Naive thymus-derived CD4-positive, alpha-beta T cell (primary cell): ENCODE measurements around the gene NADK. TPM values are rescaled to one million over a fixed set of nuclear protein-coding genes. Genes with fewer than 3 reads are reported as not detected.

Experiments used
- ATAC-seq: fragments of 150-1000 bp; cut with Tn5 transposase; 2 replicates; pipeline ENCODE4 v1.10.0; 2021; ENCODE audit warnings: mild to moderate bottlenecking, moderate library complexity
- CTCF ChIA-PET: fragments of 350-600 bp; sonication (Branson Sonifier 250); formaldehyde crosslinking; loops from one replicate; lab custom pipeline; 2021; ENCODE audit warnings: antibody characterized with exemption; lab: Charles Lee
- POLR2A ChIA-PET: fragments of 350-600 bp; sonication (Branson Sonifier 250); formaldehyde crosslinking; loops from one replicate; lab custom pipeline; 2021; ENCODE audit warnings: antibody characterized with exemption, inconsistent platforms; lab: Charles Lee
- DNase-seq, 9 donors: peaks; one replicate each; pipeline versions ENCODE4 v3.0.0 to v3.0.0-alpha.2; 2020 to 2022; ENCODE audit warnings: mixed read lengths in 1 of 9
- H3K27ac ChIP-seq: one replicate; pipeline ENCODE4 v1.7.0; 2013; ENCODE audit warnings: mild to moderate bottlenecking, low read depth, low read length, moderate library complexity
- H3K27me3 ChIP-seq, 2 donors: one replicate each; pipeline ENCODE4 v1.7.0; 2013; ENCODE audit warnings: low read length in 2 of 2, mild to moderate bottlenecking in 2 of 2, moderate library complexity in 2 of 2; ENCODE audit not compliant: control insufficient read depth in 2 of 2, insufficient read depth in 2 of 2
- H3K36me3 ChIP-seq, 3 experiments: 1 replicate in 2 of 3; 2 replicates in 1 of 3; pipeline ENCODE4 v1.7.0; 2013; ENCODE audit warnings: low read length in 3 of 3, mild to moderate bottlenecking in 3 of 3, moderate library complexity in 1 of 3; ENCODE audit not compliant: insufficient read depth in 3 of 3, control insufficient read depth in 2 of 3
- H3K4me1 ChIP-seq, 2 donors: one replicate each; pipeline ENCODE4 v1.7.0; 2013; ENCODE audit warnings: low read length in 2 of 2, mild to moderate bottlenecking in 2 of 2, moderate library complexity in 1 of 2; ENCODE audit not compliant: control insufficient read depth in 2 of 2, insufficient read depth in 2 of 2
- H3K4me3 ChIP-seq: 2 replicates; pipeline ENCODE4 v1.7.0; 2013; ENCODE audit warnings: mild to moderate bottlenecking, low read length
- H3K9me3 ChIP-seq, 3 experiments: 1 replicate in 2 of 3; 2 replicates in 1 of 3; pipeline ENCODE4 v1.7.0; 2013; ENCODE audit warnings: low read length in 3 of 3; ENCODE audit not compliant: control insufficient read depth in 2 of 3
- H3K27ac Mint-ChIP-seq, 9 donors: one replicate each; pipeline ENCODE4 v1.8.0; 2020 to 2022; ENCODE audit warnings: mixed read lengths in 9 of 9, mild to moderate bottlenecking in 8 of 9, moderate library complexity in 5 of 9, inconsistent platforms in 2 of 9
- H3K27me3 Mint-ChIP-seq, 5 donors: one replicate each; pipeline ENCODE4 v1.8.0; 2021 to 2022; ENCODE audit warnings: mixed read lengths in 5 of 5, mild to moderate bottlenecking in 1 of 5
- H3K36me3 Mint-ChIP-seq, 5 donors: one replicate each; pipeline ENCODE4 v1.8.0; 2020 to 2022; ENCODE audit warnings: mixed read lengths in 5 of 5, mild to moderate bottlenecking in 3 of 5, inconsistent platforms in 1 of 5
- H3K4me1 Mint-ChIP-seq, 7 donors: one replicate each; pipeline ENCODE4 v1.8.0; 2020 to 2022; ENCODE audit warnings: mixed read lengths in 7 of 7, mild to moderate bottlenecking in 3 of 7, inconsistent platforms in 1 of 7
- H3K4me3 Mint-ChIP-seq, 10 donors: one replicate each; pipeline ENCODE4 v1.8.0; 2020 to 2022; ENCODE audit warnings: mild to moderate bottlenecking in 10 of 10, mixed read lengths in 10 of 10, moderate library complexity in 6 of 10, inconsistent platforms in 2 of 10
- H3K9me3 Mint-ChIP-seq, 11 donors: one replicate each; pipeline ENCODE4 v1.8.0; 2020 to 2022; ENCODE audit warnings: mixed read lengths in 11 of 11, mild to moderate bottlenecking in 4 of 11, inconsistent platforms in 1 of 11, moderate library complexity in 1 of 11
- intact Hi-C, 2 donors: fragments of 100-400 bp; cut with micrococcal nuclease; formaldehyde crosslinking; loops; one replicate each; pipeline ENCODE4 v1.15.1; 2023
- polyA plus RNA-seq, 2 donors: library from polyadenylated mRNA; unstranded; fragments of 300-500 nt; fragmentation: Illumina TruSeq; gene quantifications; one replicate each; pipeline ENCODE4 v1.2.3, GENCODE V29; 2021
- total RNA-seq, 6 experiments: library from RNA in 5 of 6; stranded (reverse) in 5 of 6; gene quantifications; 1 replicate in 5 of 6; 2 replicates in 1 of 6; pipeline ENCODE4 v1.2.3 and lab custom pipeline; 2021 to 2026

Gene NADK
- total and polyA plus RNA-seq, 7 experiments from 2014 or later = 14.7 to 115 (median 49.4) TPM

DNA sequence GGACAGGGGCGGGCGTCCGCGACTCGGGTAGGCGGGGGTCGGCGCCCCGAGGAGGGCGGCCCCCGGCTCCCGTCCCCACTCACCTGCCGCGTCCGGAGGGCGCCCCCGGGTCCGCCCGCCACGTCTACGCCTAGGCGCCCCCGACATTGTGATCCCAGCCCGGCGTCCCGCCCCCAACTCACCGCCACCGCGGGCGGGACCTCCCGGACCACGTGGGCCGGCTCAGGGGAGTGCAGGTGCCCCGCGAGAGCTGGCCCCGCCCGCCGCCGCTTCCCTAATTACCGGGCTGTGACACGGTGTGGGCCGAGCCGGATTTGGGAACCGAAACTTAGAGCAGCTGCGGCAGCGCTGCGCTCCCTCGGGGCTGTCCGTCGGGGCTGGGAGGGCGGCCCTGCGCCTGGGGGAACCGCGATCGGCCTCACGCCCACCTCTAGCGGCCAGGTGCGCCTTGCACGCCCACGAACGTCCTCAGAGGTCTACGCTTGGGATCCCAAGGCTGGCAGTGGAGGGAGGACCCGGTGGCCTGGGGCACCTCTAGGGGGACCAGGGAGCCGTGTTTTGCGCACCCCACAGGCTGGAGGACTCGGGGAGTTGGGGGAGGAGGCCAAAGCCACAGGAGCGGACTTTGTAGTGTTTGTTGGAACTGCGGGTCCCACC is 521 bp upstream of the NADK start:
- Histone ChIP-seq H3K36me3 (no peaks in the 10 kb centered on the region), H3K4me3 (peak overlapping the region; percentile 74), H3K27ac (peak overlapping the region; percentile 81), H3K4me1 (peaks cover 52 to 65% of the 10 kb centered on the region in 2 donors), H3K27me3 (no peaks in the 10 kb centered on the region), H3K9me3 (no peaks in the 10 kb centered on the region)
- H3K27me3 Mint-ChIP-seq = no peaks in the 10 kb centered on the region
- peaks cover 54 to 68% (median 65%) of the 10 kb centered on the region in 7 donors for H3K4me1 Mint-ChIP-seq
- peak overlapping the region; percentile 89 to 97 (median 95) for H3K27ac Mint-ChIP-seq
- peaks cover 0 to 6% (median 0%) of the 10 kb centered on the region in 5 donors for H3K36me3 Mint-ChIP-seq
- H3K4me3 Mint-ChIP-seq = peak overlapping the region; percentile 84 to 92 (median 88)
- POLR2A ChIA-PET = interaction anchor here (0.6 to 2.2 kb wide), 7 partner anchors 10 to 416 kb away, joined by 3 to 10 read pairs (median 4); no protein-coding TSS in a partner anchor
- peak; percentile 59 to 86 (median 63) for DNase-seq
- CTCF ChIA-PET = interaction anchor here (1.5 to 2.4 kb wide), 2 partner anchors 31 to 127 kb away, joined by 3 to 6 read pairs; no protein-coding TSS in a partner anchor
- H3K9me3 Mint-ChIP-seq = no peaks in the 10 kb centered on the region
- ATAC-seq = peak; percentile 75
- intact Hi-C loops = loop anchor here in 1 of 2 donors (2.0 to 5.0 kb wide), 3 partner anchors 18 to 749 kb away; partner anchors contain the start of genes CDK11A and PANK4

GRCh38 chr1:1777583-1777899 is 729 bp downstream of the NADK start:
- ATAC-seq (no peak), DNase-seq (no peak)
- peaks cover 46 to 59% (median 54%) of the 10 kb centered on the region in 7 donors for H3K4me1 Mint-ChIP-seq
- Histone ChIP-seq H3K4me3 (peak overlapping the region; percentile 63), H3K9me3 (no peaks in the 10 kb centered on the region), H3K4me1 (peaks cover 41 to 55% of the 10 kb centered on the region in 2 donors), H3K27me3 (no peaks in the 10 kb centered on the region), H3K36me3 (peaks cover 0 to 1% (median 0%) of the 10 kb centered on the region in 3 experiments), H3K27ac (peak overlapping the region; percentile 81)
- ChIA-PET POLR2A (no interaction called here), CTCF (interaction anchor here (0.7 kb wide), 1 partner anchor 131 kb away, joined by 3 read pairs; no protein-coding TSS in a partner anchor)
- no peaks in the 10 kb centered on the region for H3K9me3 Mint-ChIP-seq
- intact Hi-C loops = loop anchor here in 1 of 2 donors (5.0 kb wide), 1 partner anchor 750 kb away; the partner anchor contains the start of gene PANK4
- H3K4me3 Mint-ChIP-seq = peak overlapping the region; percentile 75 to 95 (median 88)
- no peaks in the 10 kb centered on the region for H3K27me3 Mint-ChIP-seq
- peaks cover 0 to 10% (median 1%) of the 10 kb centered on the region in 5 donors for H3K36me3 Mint-ChIP-seq
- peak overlapping the region; percentile 75 to 95 (median 85) for H3K27ac Mint-ChIP-seq

- H3K27me3 ChIP-seq = no peaks in the 10 kb centered on the region
- Mint-ChIP-seq H3K4me1 (peaks cover 45 to 56% (median 53%) of the 10 kb centered on the region in 7 donors), H3K27me3 (no peaks in the 10 kb centered on the region), H3K4me3 (peak overlapping the region; percentile 75 to 95 (median 88)), H3K36me3 (peaks cover 0 to 16% (median 4%) of the 10 kb centered on the region in 5 donors), H3K27ac (peak overlapping the region; percentile 75 to 95 (median 85)), H3K9me3 (peaks cover 0 to 2% (median 0%) of the 10 kb centered on the region in 11 donors)
- no peaks in the 10 kb centered on the region for H3K9me3 ChIP-seq
- peak overlapping the region; percentile 13 for H3K27ac ChIP-seq
- ATAC-seq = no peak
- POLR2A ChIA-PET = no interaction called here
- CTCF ChIA-PET = interaction anchor here (0.7 kb wide), 1 partner anchor 132 kb away, joined by 3 read pairs; no protein-coding TSS in a partner anchor
- intact Hi-C loops = loop anchor here in 1 of 2 donors (5.0 kb wide), 1 partner anchor 750 kb away; the partner anchor contains the start of gene PANK4
- peak overlapping the region; percentile 63 for H3K4me3 ChIP-seq
- H3K36me3 ChIP-seq = peaks cover 0 to 5% (median 0%) of the 10 kb centered on the region in 3 experiments
- no peak for DNase-seq
- H3K4me1 ChIP-seq = peaks cover 39 to 50% of the 10 kb centered on the region in 2 donors
These were observed 1.3 kb downstream of the NADK start for GRCh38 chr1:1776672-1777582.

- peaks cover 5 to 26% (median 10%) of the 10 kb centered on the region in 5 donors for H3K36me3 Mint-ChIP-seq
- intact Hi-C loops = loop anchor here in 1 of 2 donors (5.0 kb wide), 1 partner anchor 752 kb away; the partner anchor contains the start of gene PANK4
- no peaks in the 10 kb centered on the region for H3K27me3 Mint-ChIP-seq
- Histone ChIP-seq H3K27me3 (no peaks in the 10 kb centered on the region), H3K4me1 (peaks cover 26 to 36% of the 10 kb centered on the region in 2 donors), H3K27ac (no peak overlapping the region), H3K9me3 (no peaks in the 10 kb centered on the region), H3K4me3 (no peak overlapping the region), H3K36me3 (peaks cover 0 to 5% (median 0%) of the 10 kb centered on the region in 3 experiments)
- DNase-seq (no peak), ATAC-seq (no peak)
- ChIA-PET POLR2A (no interaction called here), CTCF (no interaction called here)
- peaks cover 35 to 47% (median 44%) of the 10 kb centered on the region in 7 donors for H3K4me1 Mint-ChIP-seq
- H3K4me3 Mint-ChIP-seq = peak overlapping the region; percentile 5 to 71 (median 38)
- H3K27ac Mint-ChIP-seq = peak overlapping the region in 7 of 9 donors; percentile 37 to 87 (median 53)
- peaks cover 0 to 8% (median 2%) of the 10 kb centered on the region in 11 donors for H3K9me3 Mint-ChIP-seq
These were observed 2.7 kb downstream of the NADK start for GRCh38 chr1:1775327-1776226.

GRCh38 chr1:1773874-1774273 is 4.4 kb downstream of the NADK start:
- POLR2A ChIA-PET = no interaction called here
- H3K36me3 Mint-ChIP-seq = peaks cover 5 to 35% (median 17%) of the 10 kb centered on the region in 5 donors

More at GRCh38 chr1:1773874-1774273, 4.4 kb downstream of the NADK start:
- Histone ChIP-seq H3K9me3 (no peaks in the 10 kb centered on the region), H3K27me3 (no peaks in the 10 kb centered on the region), H3K27ac (no peak overlapping the region), H3K4me3 (no peak overlapping the region), H3K4me1 (peaks cover 9 to 19% of the 10 kb centered on the region in 2 donors), H3K36me3 (peaks cover 0 to 5% (median 1%) of the 10 kb centered on the region in 3 experiments)
- ATAC-seq (no peak), DNase-seq (no peak)
- Mint-ChIP-seq H3K27ac (peak overlapping the region in 1 of 9 donors; percentile 51), H3K4me1 (peaks cover 24 to 31% (median 28%) of the 10 kb centered on the region in 7 donors), H3K9me3 (peaks cover 0 to 12% (median 3%) of the 10 kb centered on the region in 11 donors), H3K4me3 (no peak overlapping the region), H3K27me3 (no peaks in the 10 kb centered on the region)
- intact Hi-C loops = no loop called here
- CTCF ChIA-PET = no interaction called here
